Measurements from ENCODE around the gene LBX2.

Gene LBX2

GRCh38 chr2:74525717-74526648, 26.6 kb upstream of the LBX2 start, which contains the start of gene DQX1:
Gene DQX1, minus strand, starts transcription at chr2:74526231. Its CDS starts 502 bp downstream, at chr2:74525729.
- no peak for DNase-seq (ENCODE audit: low read depth)

GRCh38 chr2:74524955-74525716, 25.7 kb upstream of the LBX2 start:
- no peak for DNase-seq (ENCODE audit: low read depth)

GRCh38 chr2:74524005-74524404, 24.6 kb upstream of the LBX2 start:
- DNase-seq (ENCODE audit: low read depth) = no peak

- no peak for DNase-seq (ENCODE audit: low read depth)
These were observed 23.1 kb upstream of the LBX2 start for GRCh38 chr2:74522516-74522915.

- DNase-seq (ENCODE audit: low read depth) = no peak
These were observed 17.2 kb upstream of the LBX2 start for GRCh38 chr2:74516650-74517049.

- no peak for DNase-seq (ENCODE audit: low read depth)
These were observed 16.7 kb upstream of the LBX2 start for GRCh38 chr2:74515981-74516633.

- DNase-seq (ENCODE audit: low read depth) = no peak
These were observed 16.0 kb upstream of the LBX2 start for GRCh38 chr2:74515271-74515980.

- DNase-seq (ENCODE audit: low read depth) = no peak
These were observed 15.2 kb upstream of the LBX2 start, which contains the start of gene TLX2 for GRCh38 chr2:74514368-74515270. Gene TLX2, plus strand, starts transcription at chr2:74514450. Its CDS starts 357 bp downstream, at chr2:74514807.

GRCh38 chr2:74513605-74514367, 14.4 kb upstream of the LBX2 start:
- no peak for DNase-seq (ENCODE audit: low read depth)

- DNase-seq (ENCODE audit: low read depth) = no peak
These were observed 13.6 kb upstream of the LBX2 start for GRCh38 chr2:74512744-74513604.

GRCh38 chr2:74511104-74511989, 11.9 kb upstream of the LBX2 start:
- no peak for DNase-seq (ENCODE audit: low read depth)

- no peak for DNase-seq (ENCODE audit: low read depth)
These were observed 10.9 kb upstream of the LBX2 start for GRCh38 chr2:74510272-74510671.

GRCh38 chr2:74507926-74508520, 8.6 kb upstream of the LBX2 start:
- no peak for DNase-seq (ENCODE audit: low read depth)

- DNase-seq (ENCODE audit: low read depth) = peak; percentile 95
These were observed 7.9 kb upstream of the LBX2 start, which contains the start of gene PCGF1 for GRCh38 chr2:74507145-74507925. Gene PCGF1, minus strand, starts transcription at chr2:74507695. Its CDS starts 27 bp downstream, at chr2:74507668.

- DNase-seq (ENCODE audit: low read depth) = no peak
These were observed 6.2 kb upstream of the LBX2 start for GRCh38 chr2:74505448-74506246.

- DNase-seq (ENCODE audit: low read depth) = no peak
These were observed 5.2 kb upstream of the LBX2 start for GRCh38 chr2:74504591-74504990.
